ENCODE measurements around the gene PLEKHA6. TPM values are rescaled to one million over a fixed set of nuclear protein-coding genes. Genes with fewer than 3 reads are reported as not detected.

Gene PLEKHA6
- total RNA-seq, 1 donor from 2014 or later: 0.07 TPM

DNA sequence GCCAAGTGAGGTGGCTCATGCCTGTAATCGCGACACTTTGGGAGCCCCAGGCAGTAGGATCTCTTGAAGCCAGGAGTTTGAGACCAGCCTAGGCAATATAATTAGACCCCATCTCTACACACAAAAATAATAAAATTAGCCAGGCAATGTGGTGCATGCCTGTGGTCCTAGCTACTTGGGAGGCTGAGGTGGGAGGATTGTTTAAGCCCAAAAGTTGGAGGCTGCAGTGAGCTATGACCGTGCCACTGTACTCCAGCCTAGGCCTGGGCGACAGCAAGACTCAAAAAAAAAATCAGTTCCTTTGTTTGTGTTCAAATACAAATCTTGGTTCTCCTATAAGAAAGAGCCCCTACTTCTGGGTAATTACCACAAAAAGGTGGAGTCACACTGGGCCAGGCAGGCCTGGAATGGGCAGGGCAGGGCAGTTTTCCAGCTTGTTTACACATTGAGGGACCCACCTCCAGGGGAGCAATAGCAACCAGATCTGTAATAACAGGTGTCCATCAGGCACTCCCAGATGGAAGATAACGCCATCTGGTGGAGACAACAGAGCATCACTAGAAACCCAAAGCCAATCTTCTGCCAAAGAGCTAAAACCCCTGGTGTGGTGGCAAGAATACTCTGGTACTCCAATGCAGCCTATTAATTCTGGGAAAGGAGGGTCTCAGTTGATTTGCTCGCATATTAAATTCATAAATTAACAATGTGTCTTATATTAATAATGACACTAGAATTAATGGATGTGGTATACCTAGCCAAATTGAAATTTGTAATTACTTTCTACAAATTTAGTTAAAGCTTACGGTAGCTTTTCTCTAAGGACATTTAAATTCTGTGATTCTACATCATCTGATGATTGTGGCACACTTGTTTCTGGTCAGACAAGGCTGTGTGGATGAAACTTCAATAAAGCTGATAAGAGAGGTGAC is 38.7 kb upstream of the PLEKHA6 start:
- peaks cover 52% of the 10 kb centered on the region for H3K36me3 Mint-ChIP-seq (ENCODE audit: low read depth)
- H3K4me3 Mint-ChIP-seq: no peak overlapping the region
- H3K27ac Mint-ChIP-seq: peak overlapping the region; percentile 66

GRCh38 chr1:204396015-204396583 is 36.4 kb upstream of the PLEKHA6 start:
- intact Hi-C loops (cut with micrococcal nuclease): no loop called here
- peaks cover 2% of the 10 kb centered on the region for H3K4me1 Mint-ChIP-seq
- peaks cover 42% of the 10 kb centered on the region for H3K36me3 Mint-ChIP-seq (ENCODE audit: low read depth)

More for the DNA sequence above, 38.7 kb upstream of the PLEKHA6 start:
- H3K27me3 Mint-ChIP-seq: no peaks in the 10 kb centered on the region
- peak; percentile 88 for DNase-seq
- H3K4me1 Mint-ChIP-seq: peaks cover 2% of the 10 kb centered on the region
- intact Hi-C loops (cut with micrococcal nuclease): loop anchor here (1.0 to 2.0 kb wide), 3 partner anchors 14 to 236 kb away; no protein-coding TSS in a partner anchor
- H3K9me3 Mint-ChIP-seq: no peaks in the 10 kb centered on the region

DNA sequence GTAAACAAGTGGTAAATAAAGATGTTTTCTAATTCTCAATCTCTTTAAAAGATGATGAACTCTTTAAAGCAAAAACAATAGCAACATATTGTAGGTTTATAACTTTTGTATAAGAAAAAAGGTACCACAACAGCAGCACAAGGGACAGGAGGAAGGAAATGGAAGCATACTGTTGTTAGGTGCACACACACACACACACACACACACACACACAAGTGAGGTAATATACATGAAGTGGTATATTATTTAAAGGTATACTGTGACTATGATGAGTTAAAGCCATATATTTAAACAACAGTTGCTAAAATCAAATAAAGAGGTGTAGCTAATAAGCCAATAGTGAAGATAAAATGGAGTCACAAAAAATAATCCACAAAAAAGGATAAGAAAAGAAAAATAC is 31.9 kb upstream of the PLEKHA6 start:
- no peak for DNase-seq
- Mint-ChIP-seq H3K27me3 (no peaks in the 10 kb centered on the region), H3K9me3 (no peaks in the 10 kb centered on the region), H3K4me3 (no peak overlapping the region), H3K4me1 (no peaks in the 10 kb centered on the region), H3K27ac (no peak overlapping the region), H3K36me3 (ENCODE audit: low read depth) (peaks cover 18% of the 10 kb centered on the region)
- intact Hi-C loops (cut with micrococcal nuclease): no loop called here

More at GRCh38 chr1:204396015-204396583, 36.4 kb upstream of the PLEKHA6 start:
- Mint-ChIP-seq H3K9me3 (no peaks in the 10 kb centered on the region), H3K27ac (no peak overlapping the region), H3K27me3 (no peaks in the 10 kb centered on the region), H3K4me3 (no peak overlapping the region)
- no peak for DNase-seq

DNA sequence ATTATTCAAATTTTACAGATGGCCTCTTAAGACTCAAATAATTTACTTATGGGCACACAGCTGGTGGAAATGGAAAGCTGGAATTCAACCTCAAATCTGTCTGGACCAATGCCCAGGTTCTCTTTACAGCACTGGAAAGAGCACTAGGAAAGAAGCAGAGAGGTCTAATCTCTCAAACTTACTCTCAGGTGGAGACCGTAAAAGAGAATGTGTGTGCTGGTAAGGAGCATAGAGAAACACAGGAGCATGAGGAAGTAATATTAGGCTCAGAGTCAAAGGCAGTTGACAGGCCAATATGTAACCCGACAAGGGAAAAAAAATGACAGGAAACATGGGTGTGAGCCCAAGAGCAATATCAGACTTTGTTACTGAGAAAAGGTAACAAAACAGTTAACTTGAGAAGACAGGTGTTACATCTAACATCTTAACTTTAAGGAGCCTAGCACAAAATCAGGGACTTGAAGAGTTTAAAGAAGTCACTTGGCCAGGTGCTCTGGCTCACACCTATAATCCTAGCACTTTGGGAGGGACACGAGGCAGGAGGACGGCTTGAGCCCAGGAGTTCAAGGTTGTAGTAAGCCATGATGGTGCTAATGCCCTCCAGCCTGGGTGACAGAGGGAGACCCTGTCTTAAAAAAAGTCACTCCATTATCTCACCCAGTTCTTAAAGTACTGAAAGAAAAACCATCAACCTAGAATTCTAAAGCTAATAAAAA is 31.2 kb upstream of the PLEKHA6 start:
- Mint-ChIP-seq H3K4me1 (no peaks in the 10 kb centered on the region), H3K27me3 (no peaks in the 10 kb centered on the region), H3K36me3 (ENCODE audit: low read depth) (peaks cover 13% of the 10 kb centered on the region), H3K4me3 (no peak overlapping the region), H3K27ac (no peak overlapping the region), H3K9me3 (no peaks in the 10 kb centered on the region)
- intact Hi-C loops (cut with micrococcal nuclease): no loop called here
- no peak for DNase-seq

DNA sequence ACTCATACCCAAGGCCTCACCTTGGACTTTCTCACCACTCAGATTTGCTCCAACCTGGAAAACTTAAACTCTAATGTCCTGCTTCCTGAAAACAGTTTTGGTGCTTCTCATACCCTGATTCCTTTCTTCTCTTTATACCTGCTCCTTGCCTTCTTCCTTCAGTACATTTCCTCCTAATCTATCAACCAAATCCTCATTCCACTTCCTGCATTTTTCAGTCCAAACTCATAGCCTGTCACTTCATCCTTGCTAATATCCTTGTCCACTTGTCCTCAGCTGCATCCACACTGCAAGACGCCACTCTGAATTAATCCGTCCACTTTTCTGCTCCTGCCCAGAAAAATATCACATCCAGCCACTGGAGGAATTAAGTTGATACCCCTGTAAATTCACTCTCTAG is 26.0 kb upstream of the PLEKHA6 start:
- H3K27me3 Mint-ChIP-seq: peaks cover 4% of the 10 kb centered on the region
- no peaks in the 10 kb centered on the region for H3K9me3 Mint-ChIP-seq
- intact Hi-C loops (cut with micrococcal nuclease): loop anchor here (2.0 kb wide), 1 partner anchor 13 kb away; no protein-coding TSS in a partner anchor
- H3K4me3 Mint-ChIP-seq: no peak overlapping the region
- DNase-seq: no peak
- H3K36me3 Mint-ChIP-seq (ENCODE audit: low read depth): peaks cover 4% of the 10 kb centered on the region
- no peak overlapping the region for H3K27ac Mint-ChIP-seq
- peaks cover 2% of the 10 kb centered on the region for H3K4me1 Mint-ChIP-seq

DNA sequence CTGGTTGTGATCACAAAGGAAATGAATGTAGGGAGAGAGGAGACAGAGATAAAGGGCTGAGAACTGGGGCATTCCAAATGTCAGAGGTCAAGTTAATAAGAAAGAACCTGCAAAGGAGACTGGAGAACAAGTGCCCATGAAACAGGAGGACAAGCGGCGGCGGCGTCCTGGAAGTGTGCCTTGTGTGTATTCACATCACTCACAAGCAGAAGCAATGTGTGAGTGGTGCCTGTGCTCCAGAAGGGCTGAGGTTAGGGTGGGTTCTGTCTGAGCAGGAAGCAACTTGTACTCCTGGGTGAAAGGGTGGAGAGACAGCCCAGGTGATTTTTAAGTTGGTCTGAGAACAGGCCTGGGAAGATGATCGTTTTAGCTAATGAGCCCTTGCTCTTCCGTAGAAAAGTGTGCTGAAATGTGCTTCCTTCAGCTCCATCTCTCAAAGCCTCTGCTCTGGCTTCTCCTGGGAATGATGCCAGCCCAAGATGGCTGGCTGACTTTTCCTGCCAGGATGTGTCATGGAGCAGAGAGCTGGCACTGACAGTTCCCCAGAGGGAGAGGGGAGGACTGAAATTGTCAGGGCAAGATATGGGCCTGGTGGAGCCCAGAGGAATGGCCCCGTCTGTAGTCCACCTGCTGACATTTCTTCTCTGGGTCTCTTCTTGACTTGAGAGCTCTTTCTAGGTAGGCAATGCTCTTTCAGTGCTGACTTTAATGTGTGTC is 25.1 kb upstream of the PLEKHA6 start:
- H3K36me3 Mint-ChIP-seq (ENCODE audit: low read depth): peaks cover 2% of the 10 kb centered on the region
- no peak for DNase-seq

GRCh38 chr1:204383163-204383904 is 23.6 kb upstream of the PLEKHA6 start:
- H3K9me3 Mint-ChIP-seq: no peaks in the 10 kb centered on the region
- DNase-seq: no peak
- peaks cover 27% of the 10 kb centered on the region for H3K27me3 Mint-ChIP-seq
- H3K27ac Mint-ChIP-seq: no peak overlapping the region
- no peak overlapping the region for H3K4me3 Mint-ChIP-seq
- no peaks in the 10 kb centered on the region for H3K36me3 Mint-ChIP-seq (ENCODE audit: low read depth)
- peaks cover 2% of the 10 kb centered on the region for H3K4me1 Mint-ChIP-seq
- intact Hi-C loops (cut with micrococcal nuclease): loop anchor here (5.0 kb wide), 1 partner anchor 221 kb away; no protein-coding TSS in a partner anchor

More for the DNA sequence above, 25.1 kb upstream of the PLEKHA6 start:
- no peaks in the 10 kb centered on the region for H3K9me3 Mint-ChIP-seq
- no peak overlapping the region for H3K27ac Mint-ChIP-seq
- intact Hi-C loops (cut with micrococcal nuclease): loop anchor here (2.0 to 5.0 kb wide), 2 partner anchors 14 to 222 kb away; no protein-coding TSS in a partner anchor
- H3K4me1 Mint-ChIP-seq: peaks cover 2% of the 10 kb centered on the region
- peaks cover 14% of the 10 kb centered on the region for H3K27me3 Mint-ChIP-seq
- no peak overlapping the region for H3K4me3 Mint-ChIP-seq

DNA sequence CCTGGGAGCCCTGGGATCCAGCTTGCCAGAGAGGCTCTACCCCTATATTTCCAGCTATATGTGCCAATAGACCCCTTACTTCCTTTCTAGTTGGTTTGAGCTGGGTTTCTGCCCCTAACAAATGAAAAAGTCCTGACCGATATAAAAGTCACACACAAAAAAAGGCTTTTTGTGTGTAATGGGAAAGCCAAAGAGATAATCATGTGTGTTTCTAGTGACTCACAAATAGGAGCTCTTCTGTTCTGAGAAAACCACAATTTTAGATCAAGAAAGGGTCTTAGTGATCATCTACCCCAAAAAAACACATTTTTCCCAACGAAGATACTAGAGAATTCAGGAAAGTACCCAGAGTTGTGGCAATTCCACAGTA is 23.0 kb upstream of the PLEKHA6 start:
- intact Hi-C loops (cut with micrococcal nuclease): loop anchor here (5.0 kb wide), 1 partner anchor 220 kb away; no protein-coding TSS in a partner anchor
- H3K27me3 Mint-ChIP-seq: peaks cover 33% of the 10 kb centered on the region

DNA sequence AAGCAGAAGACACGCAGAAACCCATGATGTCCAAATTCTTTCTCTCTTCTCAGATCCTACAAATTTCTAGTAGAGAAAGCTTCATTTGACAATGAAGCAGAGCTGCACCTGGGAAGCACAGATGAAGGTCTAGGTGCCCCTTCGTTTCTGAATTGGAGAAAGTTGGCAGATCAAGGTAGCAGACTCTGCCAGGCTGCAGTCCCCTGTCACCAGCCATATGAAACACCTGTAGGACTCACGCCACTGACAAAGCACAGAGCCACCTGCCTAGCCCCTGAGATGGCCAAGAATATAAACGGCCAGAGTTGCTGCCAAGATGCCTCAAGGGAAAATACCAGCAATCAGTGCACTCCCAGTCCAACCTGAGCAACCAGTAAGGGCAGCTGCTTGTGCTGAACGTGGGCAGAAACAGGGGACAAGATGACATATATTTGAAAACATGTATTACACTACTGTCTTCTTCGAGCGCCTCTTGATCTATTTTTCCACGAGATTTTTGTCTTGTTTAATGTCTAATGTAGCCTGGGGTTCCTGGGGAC is 20.6 kb upstream of the PLEKHA6 start:
- intact Hi-C loops (cut with micrococcal nuclease): loop anchor here (5.0 kb wide), 1 partner anchor 218 kb away; no protein-coding TSS in a partner anchor
- Mint-ChIP-seq H3K36me3 (ENCODE audit: low read depth) (peaks cover 1% of the 10 kb centered on the region), H3K27me3 (peaks cover 42% of the 10 kb centered on the region), H3K27ac (no peak overlapping the region), H3K4me1 (peaks cover 8% of the 10 kb centered on the region), H3K9me3 (no peaks in the 10 kb centered on the region), H3K4me3 (no peak overlapping the region)
- DNase-seq: no peak

More for the DNA sequence above, 23.0 kb upstream of the PLEKHA6 start:
- H3K36me3 Mint-ChIP-seq (ENCODE audit: low read depth): peaks cover 1% of the 10 kb centered on the region
- no peak overlapping the region for H3K4me3 Mint-ChIP-seq
- H3K27ac Mint-ChIP-seq: no peak overlapping the region
- H3K9me3 Mint-ChIP-seq: no peaks in the 10 kb centered on the region
- peaks cover 8% of the 10 kb centered on the region for H3K4me1 Mint-ChIP-seq
- no peak for DNase-seq

GRCh38 chr1:204377800-204378668 is 18.3 kb upstream of the PLEKHA6 start:
- intact Hi-C loops (cut with micrococcal nuclease): no loop called here
- Mint-ChIP-seq H3K27ac (peak overlapping the region; percentile 45), H3K4me3 (peak overlapping the region; percentile 87), H3K36me3 (ENCODE audit: low read depth) (peaks cover 1% of the 10 kb centered on the region), H3K4me1 (peaks cover 8% of the 10 kb centered on the region), H3K9me3 (no peaks in the 10 kb centered on the region), H3K27me3 (peaks cover 42% of the 10 kb centered on the region)
- DNase-seq: peak; percentile 84

- Mint-ChIP-seq H3K36me3 (ENCODE audit: low read depth) (peaks cover 1% of the 10 kb centered on the region), H3K4me3 (peak overlapping the region; percentile 74), H3K9me3 (no peaks in the 10 kb centered on the region), H3K27me3 (peaks cover 46% of the 10 kb centered on the region), H3K27ac (no peak overlapping the region), H3K4me1 (peaks cover 8% of the 10 kb centered on the region)
- no peak for DNase-seq
- intact Hi-C loops (cut with micrococcal nuclease): no loop called here
These were observed 17.4 kb upstream of the PLEKHA6 start for GRCh38 chr1:204376919-204377799.
